A673 (cell line): ENCODE measurements around the gene AKIRIN1. TPM values are rescaled to one million over a fixed set of nuclear protein-coding genes. Genes with fewer than 3 reads are reported as not detected.
A peak's percentile ranks its signal among the peaks of the same experiment; 100 is the strongest.
"Not testable (repeated sequence)": the region's sequence is repeated elsewhere in the genome, so short reads cannot be mapped to it uniquely, and the experiment has no call there.

Experiments used
- BruUV-seq: library from RNA; stranded (reverse); fragments of 400-500 nt; replicated peaks from 2 replicates; lab custom pipeline; 2021; lab: Mats Ljungman, UMichigan
- CTCF ChIA-PET: fragments of 300-600 bp; sonication (Branson Sonifier 250); formaldehyde crosslinking; loops from one replicate; lab custom pipeline; 2022; ENCODE audit warnings: antibody characterized with exemption; lab: Charles Lee
- POLR2A ChIA-PET: fragments of 300-600 bp; sonication (Branson Sonifier 250); formaldehyde crosslinking; loops from one replicate; lab custom pipeline; 2022; ENCODE audit warnings: antibody characterized with exemption; ENCODE audit not compliant: low non-redundant PET; lab: Charles Lee
- DNase-seq: peaks from one replicate; pipeline ENCODE4 v3.0.0-alpha.2; 2015; ENCODE audit warnings: low spot score
- H3K27ac ChIP-seq: fragments of 200-600 bp; sonication (generic); 2 replicates; pipeline ENCODE4 v1.5.1; 2016; ENCODE audit warnings: mixed run types, low read depth, mild to moderate bottlenecking, mixed read lengths, antibody characterized with exemption, low read length; ENCODE audit not compliant: poor library complexity, severe bottlenecking
- H3K27me3 ChIP-seq: fragments of 200-600 bp; sonication (generic); replicated peaks from 2 replicates; pipeline ENCODE4 v1.6.1; 2017; ENCODE audit warnings: mixed run types, low read depth, mild to moderate bottlenecking, mixed read lengths, antibody characterized with exemption, low read length; ENCODE audit not compliant: insufficient read depth, poor library complexity
- H3K36me3 ChIP-seq: fragments of 200-600 bp; sonication (generic); 2 replicates; pipeline ENCODE4 v1.6.1; 2016; ENCODE audit warnings: mixed run types, mild to moderate bottlenecking, mixed read lengths, antibody characterized with exemption, low read length; ENCODE audit not compliant: insufficient read depth, poor library complexity, severe bottlenecking
- H3K4me1 ChIP-seq: fragments of 200-600 bp; sonication (generic); 2 replicates; pipeline ENCODE4 v1.6.1; 2017; ENCODE audit warnings: mixed run types, mild to moderate bottlenecking, mixed read lengths, antibody characterized with exemption, low read length; ENCODE audit not compliant: insufficient read depth, poor library complexity, severe bottlenecking
- H3K4me3 ChIP-seq: fragments of 200-600 bp; sonication (generic); 2 replicates; pipeline ENCODE4 v1.5.1; 2016; ENCODE audit warnings: low read depth, mixed run types, mild to moderate bottlenecking, mixed read lengths, low read length; ENCODE audit not compliant: poor library complexity, severe bottlenecking
- H3K9me3 ChIP-seq: fragments of 200-600 bp; sonication (generic); 2 replicates; pipeline ENCODE4 v1.6.1; 2016; ENCODE audit warnings: mixed run types, low read depth, mild to moderate bottlenecking, mixed read lengths, antibody characterized with exemption, low read length; ENCODE audit not compliant: poor library complexity, severe bottlenecking
- CTCF ChIP-seq: fragments of 300-800, 200-600 bp; sonication (generic); conservative IDR thresholded peaks from 2 replicates; pipeline ENCODE4 v1.5.1; 2017; ENCODE audit warnings: low read depth, mild to moderate bottlenecking, antibody characterized with exemption, low read length, moderate library complexity, mixed read lengths
- EZH2 ChIP-seq: fragments of 200-600 bp; sonication (generic); IDR thresholded peaks from 2 replicates; pipeline ENCODE4 v1.6.1; 2017; ENCODE audit warnings: borderline replicate concordance, low read depth, mild to moderate bottlenecking, mixed read lengths, antibody characterized with exemption, low read length; ENCODE audit not compliant: poor library complexity, severe bottlenecking
- intact Hi-C: fragments of 100-400 bp; cut with micrococcal nuclease; formaldehyde crosslinking; loops from one replicate; pipeline ENCODE4 v1.10.0; 2022; ENCODE audit not compliant: unreplicated experiment
- total RNA-seq: library from RNA; stranded (reverse); gene quantifications from 2 replicates; pipeline ENCODE4 v1.2.3, GENCODE V29; 2021

Gene AKIRIN1
- total RNA-seq, 1 experiment from 2014 or later, result 87.0 TPM

- Histone ChIP-seq H3K36me3 (no peaks in the 10 kb centered on the region), H3K27ac (no peak overlapping the region), H3K4me3 (no peak overlapping the region), H3K9me3 (no peaks in the 10 kb centered on the region), H3K27me3 (no peaks in the 10 kb centered on the region), H3K4me1 (no peaks in the 10 kb centered on the region)
- TF ChIP-seq CTCF (no peak), EZH2 (no peak)
- ChIA-PET CTCF (interaction anchor here (0.6 kb wide), 1 partner anchor 27 kb away, joined by 6 read pairs; no protein-coding TSS in a partner anchor), POLR2A (no interaction called here)
- no peak for DNase-seq
- BruUV-seq, result no TSS peak
- intact Hi-C loops, result no loop called here
Observed at GRCh38 chr1:38962113-38962512, 29.0 kb upstream of the AKIRIN1 start.

- H3K9me3 ChIP-seq, result no peaks in the 10 kb centered on the region
- intact Hi-C loops, result no loop called here
Observed at GRCh38 chr1:38962560-38962959, 28.5 kb upstream of the AKIRIN1 start.

GRCh38 chr1:38964140-38964548, 26.9 kb upstream of the AKIRIN1 start:
- no peaks in the 10 kb centered on the region for H3K4me1 ChIP-seq

More at GRCh38 chr1:38962560-38962959, 28.5 kb upstream of the AKIRIN1 start:
- BruUV-seq, result no TSS peak
- no peaks in the 10 kb centered on the region for H3K36me3 ChIP-seq
- DNase-seq, result no peak
- POLR2A ChIA-PET, result no interaction called here
- CTCF ChIA-PET, result no interaction called here
- H3K4me1 ChIP-seq, result no peaks in the 10 kb centered on the region
- H3K27me3 ChIP-seq, result no peaks in the 10 kb centered on the region
- H3K27ac ChIP-seq, result no peak overlapping the region
- H3K4me3 ChIP-seq, result no peak overlapping the region
- TF ChIP-seq EZH2 (no peak), CTCF (no peak)

GRCh38 chr1:38973145-38973544, 17.9 kb upstream of the AKIRIN1 start:
- H3K4me3 ChIP-seq, BruUV-seq, CTCF ChIA-PET, H3K9me3 ChIP-seq, H3K36me3 ChIP-seq, H3K27ac ChIP-seq, DNase-seq, POLR2A ChIA-PET, H3K4me1 ChIP-seq, H3K27me3 ChIP-seq, intact Hi-C loops: not testable (repeated sequence)

More at GRCh38 chr1:38964140-38964548, 26.9 kb upstream of the AKIRIN1 start:
- Histone ChIP-seq H3K27ac (no peak overlapping the region), H3K4me3 (no peak overlapping the region), H3K9me3 (no peaks in the 10 kb centered on the region), H3K36me3 (no peaks in the 10 kb centered on the region), H3K27me3 (no peaks in the 10 kb centered on the region)
- ChIA-PET POLR2A (no interaction called here), CTCF (no interaction called here)
- intact Hi-C loops, result no loop called here
- DNase-seq, result no peak
- TF ChIP-seq CTCF, result peak; percentile 24; the same call in 1 of the 2 replicates
- no peak for TF ChIP-seq EZH2
- BruUV-seq, result no TSS peak
